ENCODE data around the gene USP48. TPM values are rescaled to one million over a fixed set of nuclear protein-coding genes. Genes with fewer than 3 reads are reported as not detected.
"Not testable (repeated sequence)": the region's sequence is repeated elsewhere in the genome, so short reads cannot be mapped to it uniquely, and the experiment has no call there.

The USP48 gene
- total and polyA plus RNA-seq, 2 donors, result 25.3 to 34.3 TPM

DNA sequence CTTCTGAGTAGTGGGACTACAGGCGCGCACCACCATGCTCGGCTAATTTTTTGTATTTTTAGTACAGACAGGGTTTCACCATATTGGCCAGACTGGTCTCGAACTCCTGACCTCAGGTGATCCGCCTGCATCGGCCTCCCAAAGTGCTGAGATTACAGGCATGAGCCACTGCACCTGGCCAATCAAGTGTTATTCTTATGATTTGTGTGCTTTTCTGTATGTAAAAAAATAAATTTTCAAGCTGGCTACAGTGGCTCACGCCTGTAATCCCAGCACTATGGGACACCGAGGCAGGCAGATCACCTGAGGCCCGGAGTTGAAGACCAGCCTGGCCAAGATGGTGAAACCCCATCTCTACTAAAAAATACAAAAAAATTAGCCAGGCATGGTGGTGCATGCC is 12.3 kb downstream of the USP48 start:
- not testable (repeated sequence) for H3K27ac ChIP-seq (ENCODE audit: low read depth in 1 of 2, low read length in 1 of 2); DNase-seq (ENCODE audit: low read depth in 6 of 9, low spot score in 9 of 9); H3K27me3 ChIP-seq (ENCODE audit: control insufficient read depth in 2 of 2, insufficient read depth in 1 of 2, low read length in 1 of 2); H3K4me3 ChIP-seq (ENCODE audit: low read length in 2 of 2); H3K9me3 ChIP-seq (ENCODE audit: control insufficient read depth in 2 of 2, insufficient read depth in 1 of 2, low read length in 1 of 2); H3K36me3 ChIP-seq (ENCODE audit: control insufficient read depth in 2 of 2, insufficient read depth in 2 of 2, low read length in 1 of 2); H3K4me1 ChIP-seq (ENCODE audit: control insufficient read depth in 2 of 2, insufficient read depth in 2 of 2, low read length in 2 of 2)
- over 99% methylated on average over 9 of the region's 9 CpGs for WGBS

DNA sequence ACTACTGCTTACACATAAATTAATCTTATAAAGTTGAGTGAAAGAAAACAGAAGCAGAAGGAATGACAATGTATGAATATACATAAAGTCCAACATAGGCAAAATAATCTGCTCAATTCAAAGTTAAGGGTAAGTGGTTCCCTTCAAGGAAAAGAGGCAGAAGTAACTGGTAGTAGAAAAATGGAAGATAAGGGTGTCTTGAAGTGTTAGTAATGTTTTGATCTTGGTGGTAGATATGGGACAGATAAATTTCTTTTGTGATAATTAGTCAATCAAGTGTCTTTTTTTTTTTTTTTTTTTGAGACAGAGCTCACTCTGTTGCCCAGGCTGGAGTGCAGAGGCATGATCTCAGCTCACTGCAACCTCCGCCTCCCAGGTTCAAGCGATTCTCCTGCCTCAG is 12.7 kb downstream of the USP48 start:
- H3K27ac ChIP-seq (ENCODE audit: low read depth in 1 of 2, low read length in 1 of 2), result no peak overlapping the region
- no peaks in the 10 kb centered on the region for H3K9me3 ChIP-seq (ENCODE audit: control insufficient read depth in 2 of 2, insufficient read depth in 1 of 2, low read length in 1 of 2)
- WGBS, result 99% methylated on average over 2 of the region's 2 CpGs
- no peak for DNase-seq (ENCODE audit: low read depth in 6 of 9, low spot score in 9 of 9)
- H3K36me3 ChIP-seq (ENCODE audit: control insufficient read depth in 2 of 2, insufficient read depth in 2 of 2, low read length in 1 of 2), result peaks cover 0 to 7% of the 10 kb centered on the region in 2 donors
- no peaks in the 10 kb centered on the region for H3K27me3 ChIP-seq (ENCODE audit: control insufficient read depth in 2 of 2, insufficient read depth in 1 of 2, low read length in 1 of 2)
- H3K4me1 ChIP-seq (ENCODE audit: control insufficient read depth in 2 of 2, insufficient read depth in 2 of 2, low read length in 2 of 2), result no peaks in the 10 kb centered on the region
- H3K4me3 ChIP-seq (ENCODE audit: low read length in 2 of 2), result no peak overlapping the region

DNA sequence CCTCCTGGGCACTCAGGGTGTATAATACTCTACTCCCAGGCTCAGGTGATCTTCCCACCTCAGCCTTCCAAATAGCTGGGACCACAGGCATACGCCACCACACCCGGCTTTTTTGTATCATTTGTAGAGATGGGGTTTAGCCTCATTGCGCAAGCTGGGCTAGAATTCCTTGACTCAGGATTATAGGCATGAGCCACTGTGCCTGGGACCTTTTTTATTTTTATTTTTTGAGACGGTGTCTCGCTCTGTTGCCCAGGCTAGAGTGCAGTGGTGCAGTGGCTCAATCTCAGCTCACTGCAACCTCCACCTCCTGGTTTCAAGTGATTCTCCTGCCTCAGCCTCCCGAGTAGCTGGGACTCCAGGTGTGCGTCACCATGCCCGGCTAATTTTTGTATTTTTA is 15.8 kb downstream of the USP48 start:
- WGBS, result 97% methylated on average over 8 of the region's 8 CpGs
- not testable (repeated sequence) for H3K4me1 ChIP-seq (ENCODE audit: control insufficient read depth in 2 of 2, insufficient read depth in 2 of 2, low read length in 2 of 2); H3K27me3 ChIP-seq (ENCODE audit: control insufficient read depth in 2 of 2, insufficient read depth in 1 of 2, low read length in 1 of 2); H3K27ac ChIP-seq (ENCODE audit: low read depth in 1 of 2, low read length in 1 of 2); H3K36me3 ChIP-seq (ENCODE audit: control insufficient read depth in 2 of 2, insufficient read depth in 2 of 2, low read length in 1 of 2); H3K4me3 ChIP-seq (ENCODE audit: low read length in 2 of 2); H3K9me3 ChIP-seq (ENCODE audit: control insufficient read depth in 2 of 2, insufficient read depth in 1 of 2, low read length in 1 of 2); DNase-seq (ENCODE audit: low read depth in 6 of 9, low spot score in 9 of 9)

DNA sequence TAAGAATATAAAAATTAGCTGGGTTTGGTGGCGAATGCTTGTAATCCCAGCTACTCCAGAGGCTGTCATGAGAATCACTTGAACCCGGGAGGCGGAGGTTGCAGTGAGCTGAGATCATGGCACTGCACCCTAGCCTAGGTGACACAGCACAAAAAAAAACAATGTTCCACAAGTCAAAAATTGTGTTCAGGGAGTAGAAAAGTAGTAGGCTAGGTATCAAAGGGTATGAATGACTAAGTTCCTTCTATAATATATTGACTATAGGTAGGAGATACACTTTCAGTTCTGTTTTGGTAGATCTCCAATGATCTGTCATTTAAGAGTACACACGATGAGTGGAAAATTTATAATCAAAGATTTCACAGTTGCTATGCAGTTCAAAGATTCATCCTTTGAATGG is 16.7 kb downstream of the USP48 start:
- Histone ChIP-seq H3K4me1 (ENCODE audit: control insufficient read depth in 2 of 2, insufficient read depth in 2 of 2, low read length in 2 of 2) (no peaks in the 10 kb centered on the region), H3K9me3 (ENCODE audit: control insufficient read depth in 2 of 2, insufficient read depth in 1 of 2, low read length in 1 of 2) (no peaks in the 10 kb centered on the region), H3K27me3 (ENCODE audit: control insufficient read depth in 2 of 2, insufficient read depth in 1 of 2, low read length in 1 of 2) (no peaks in the 10 kb centered on the region), H3K4me3 (ENCODE audit: low read length in 2 of 2) (no peak overlapping the region), H3K27ac (ENCODE audit: low read depth in 1 of 2, low read length in 1 of 2) (no peak overlapping the region), H3K36me3 (ENCODE audit: control insufficient read depth in 2 of 2, insufficient read depth in 2 of 2, low read length in 1 of 2) (peaks cover 0 to 7% of the 10 kb centered on the region in 2 donors)
- 96% methylated on average over 4 of the region's 4 CpGs for WGBS
- DNase-seq (ENCODE audit: low read depth in 6 of 9, low spot score in 9 of 9), result no peak

DNA sequence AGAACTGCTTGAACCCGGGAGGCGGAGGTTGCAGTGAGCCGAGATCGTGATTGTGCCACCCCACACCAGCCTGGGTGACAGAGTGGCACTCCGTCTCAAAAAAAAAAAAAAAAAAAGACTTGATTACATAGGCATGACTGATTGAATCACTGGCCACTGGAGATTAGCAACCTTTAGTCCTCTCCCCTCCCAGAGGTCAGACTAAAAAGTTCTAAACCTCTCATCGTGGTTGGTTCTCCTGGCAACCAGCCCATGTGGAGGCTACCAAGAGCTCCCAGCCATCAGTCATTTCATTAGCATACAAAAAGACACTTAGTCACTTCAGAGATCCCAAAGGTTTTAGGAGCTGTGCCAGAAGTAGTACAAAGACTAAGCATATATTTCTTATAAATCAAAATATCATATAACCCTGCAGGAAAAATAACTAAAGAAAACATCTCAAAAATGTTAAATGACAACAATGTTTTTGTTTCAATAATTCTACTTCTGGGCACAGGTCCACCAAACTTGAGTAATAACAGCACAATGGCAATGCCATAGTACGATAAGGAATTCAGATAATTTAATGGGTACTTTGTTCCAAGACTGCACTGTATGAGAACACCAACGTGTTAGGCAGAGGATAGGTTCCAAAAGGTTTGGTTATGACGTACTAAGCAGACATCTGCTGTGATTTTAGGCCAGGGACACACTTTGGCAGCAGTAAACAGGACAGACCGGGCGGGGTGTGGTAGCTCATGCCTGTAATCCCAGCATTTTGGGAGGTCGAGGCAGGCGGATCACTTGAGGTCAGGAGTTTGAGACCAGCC is 18.1 kb downstream of the USP48 start:
- no peaks in the 10 kb centered on the region for H3K27me3 ChIP-seq (ENCODE audit: control insufficient read depth in 2 of 2, insufficient read depth in 1 of 2, low read length in 1 of 2)
- WGBS, result 90% methylated on average over 13 of the region's 13 CpGs
- peaks cover 0 to 7% of the 10 kb centered on the region in 2 donors for H3K36me3 ChIP-seq (ENCODE audit: control insufficient read depth in 2 of 2, insufficient read depth in 2 of 2, low read length in 1 of 2)
- no peaks in the 10 kb centered on the region for H3K9me3 ChIP-seq (ENCODE audit: control insufficient read depth in 2 of 2, insufficient read depth in 1 of 2, low read length in 1 of 2)
- no peak for DNase-seq (ENCODE audit: low read depth in 6 of 9, low spot score in 9 of 9)
- no peak overlapping the region for H3K4me3 ChIP-seq (ENCODE audit: low read length in 2 of 2)
- H3K27ac ChIP-seq (ENCODE audit: low read depth in 1 of 2, low read length in 1 of 2), result no peak overlapping the region
- H3K4me1 ChIP-seq (ENCODE audit: control insufficient read depth in 2 of 2, insufficient read depth in 2 of 2, low read length in 2 of 2), result no peaks in the 10 kb centered on the region

DNA sequence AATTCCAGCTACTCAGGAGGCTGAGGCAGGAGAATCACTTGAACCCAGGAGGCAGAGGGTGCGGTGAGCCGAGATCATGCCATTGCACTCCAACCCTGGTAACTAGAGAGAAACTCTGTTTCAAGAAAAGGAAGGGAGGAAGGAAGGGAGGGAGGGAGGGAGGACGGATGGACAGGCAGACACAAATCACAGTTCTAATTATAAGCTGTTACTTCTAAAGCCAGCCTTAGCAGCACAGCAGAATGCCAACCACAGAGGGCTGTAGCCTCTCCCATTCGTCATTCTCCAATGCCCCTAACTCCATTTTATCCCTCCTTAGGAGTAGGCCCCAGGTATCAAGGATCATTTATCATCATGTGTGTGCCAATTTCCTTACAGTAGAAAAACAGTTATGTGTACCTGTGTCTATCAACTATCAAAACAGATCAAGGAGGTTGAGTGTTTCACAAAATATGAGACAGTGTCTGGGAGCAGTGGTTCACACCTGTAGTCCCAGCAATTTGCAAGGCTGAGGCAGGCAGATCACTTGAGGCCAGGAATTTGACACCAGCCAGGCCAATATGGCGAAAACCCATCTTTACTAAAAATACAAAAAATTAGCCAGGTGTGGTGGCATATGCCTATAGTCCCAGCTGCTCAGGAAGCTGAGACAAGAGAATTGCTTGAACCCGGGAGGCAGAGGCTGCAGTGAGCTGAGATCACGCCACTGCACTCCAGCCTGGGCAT is 19.1 kb downstream of the USP48 start:
- H3K27ac ChIP-seq (ENCODE audit: low read depth in 1 of 2, low read length in 1 of 2), result no peak overlapping the region
- H3K9me3 ChIP-seq (ENCODE audit: control insufficient read depth in 2 of 2, insufficient read depth in 1 of 2, low read length in 1 of 2), result no peaks in the 10 kb centered on the region
- H3K27me3 ChIP-seq (ENCODE audit: control insufficient read depth in 2 of 2, insufficient read depth in 1 of 2, low read length in 1 of 2), result no peaks in the 10 kb centered on the region
- DNase-seq (ENCODE audit: low read depth in 6 of 9, low spot score in 9 of 9), result no peak
- H3K4me1 ChIP-seq (ENCODE audit: control insufficient read depth in 2 of 2, insufficient read depth in 2 of 2, low read length in 2 of 2), result no peaks in the 10 kb centered on the region
- H3K36me3 ChIP-seq (ENCODE audit: control insufficient read depth in 2 of 2, insufficient read depth in 2 of 2, low read length in 1 of 2), result peaks cover 0 to 7% of the 10 kb centered on the region in 2 donors
- no peak overlapping the region for H3K4me3 ChIP-seq (ENCODE audit: low read length in 2 of 2)
- 74% methylated on average over 7 of the region's 7 CpGs for WGBS

DNA sequence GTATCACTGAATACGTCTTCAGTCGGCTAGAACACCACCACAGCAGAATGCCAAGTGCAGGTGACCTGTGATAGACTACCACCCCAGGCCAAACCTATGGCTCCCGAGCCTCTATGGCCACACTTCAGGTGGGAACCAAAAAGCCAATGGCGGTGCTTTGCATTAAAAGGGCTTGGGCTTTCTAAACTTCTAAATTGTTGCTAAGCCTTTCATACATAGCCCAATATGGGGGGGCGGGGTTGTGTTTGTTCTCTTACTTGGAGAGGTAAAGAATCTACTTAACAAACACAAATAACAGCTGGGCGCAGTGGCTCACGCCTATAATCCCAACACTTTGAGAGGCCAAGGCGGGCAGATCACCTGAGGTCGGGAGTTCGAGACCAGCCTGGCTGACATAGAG is 19.7 kb downstream of the USP48 start:
- no peak overlapping the region for H3K27ac ChIP-seq (ENCODE audit: low read depth in 1 of 2, low read length in 1 of 2)
- peaks cover 0 to 7% of the 10 kb centered on the region in 2 donors for H3K36me3 ChIP-seq (ENCODE audit: control insufficient read depth in 2 of 2, insufficient read depth in 2 of 2, low read length in 1 of 2)
- no peaks in the 10 kb centered on the region for H3K9me3 ChIP-seq (ENCODE audit: control insufficient read depth in 2 of 2, insufficient read depth in 1 of 2, low read length in 1 of 2)
- no peaks in the 10 kb centered on the region for H3K4me1 ChIP-seq (ENCODE audit: control insufficient read depth in 2 of 2, insufficient read depth in 2 of 2, low read length in 2 of 2)
- H3K4me3 ChIP-seq (ENCODE audit: low read length in 2 of 2), result no peak overlapping the region
- WGBS, result 97% methylated on average over 10 of the region's 10 CpGs
- H3K27me3 ChIP-seq (ENCODE audit: control insufficient read depth in 2 of 2, insufficient read depth in 1 of 2, low read length in 1 of 2), result no peaks in the 10 kb centered on the region
- no peak for DNase-seq (ENCODE audit: low read depth in 6 of 9, low spot score in 9 of 9)

DNA sequence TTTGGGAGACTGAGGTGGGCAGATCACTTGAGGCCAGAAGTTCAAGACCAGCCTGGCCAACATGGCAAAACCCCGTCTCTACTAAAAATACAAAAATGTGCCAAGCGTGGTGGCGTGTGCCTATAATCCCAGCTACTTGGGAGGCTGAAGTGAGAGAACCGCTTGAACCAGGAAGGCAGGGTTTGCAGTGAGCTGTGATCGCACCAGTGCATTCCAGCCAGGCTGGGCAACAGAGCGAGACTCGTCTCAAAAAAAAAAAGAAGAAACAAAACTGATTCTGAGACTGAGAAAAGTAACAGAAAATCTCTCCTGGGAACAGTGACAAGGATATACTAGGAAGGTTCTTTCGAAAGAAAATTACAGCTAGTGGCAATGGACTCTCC is 20.9 kb downstream of the USP48 start:
- H3K36me3 ChIP-seq (ENCODE audit: control insufficient read depth in 2 of 2, insufficient read depth in 2 of 2, low read length in 1 of 2), result peaks cover 0 to 7% of the 10 kb centered on the region in 2 donors
- H3K4me1 ChIP-seq (ENCODE audit: control insufficient read depth in 2 of 2, insufficient read depth in 2 of 2, low read length in 2 of 2), result no peaks in the 10 kb centered on the region
- no peak for DNase-seq (ENCODE audit: low read depth in 6 of 9, low spot score in 9 of 9)
- WGBS, result 95% methylated on average over 8 of the region's 8 CpGs
- H3K27ac ChIP-seq (ENCODE audit: low read depth in 1 of 2, low read length in 1 of 2), result no peak overlapping the region
- H3K9me3 ChIP-seq (ENCODE audit: control insufficient read depth in 2 of 2, insufficient read depth in 1 of 2, low read length in 1 of 2), result no peaks in the 10 kb centered on the region
- H3K27me3 ChIP-seq (ENCODE audit: control insufficient read depth in 2 of 2, insufficient read depth in 1 of 2, low read length in 1 of 2), result no peaks in the 10 kb centered on the region
- no peak overlapping the region for H3K4me3 ChIP-seq (ENCODE audit: low read length in 2 of 2)

DNA sequence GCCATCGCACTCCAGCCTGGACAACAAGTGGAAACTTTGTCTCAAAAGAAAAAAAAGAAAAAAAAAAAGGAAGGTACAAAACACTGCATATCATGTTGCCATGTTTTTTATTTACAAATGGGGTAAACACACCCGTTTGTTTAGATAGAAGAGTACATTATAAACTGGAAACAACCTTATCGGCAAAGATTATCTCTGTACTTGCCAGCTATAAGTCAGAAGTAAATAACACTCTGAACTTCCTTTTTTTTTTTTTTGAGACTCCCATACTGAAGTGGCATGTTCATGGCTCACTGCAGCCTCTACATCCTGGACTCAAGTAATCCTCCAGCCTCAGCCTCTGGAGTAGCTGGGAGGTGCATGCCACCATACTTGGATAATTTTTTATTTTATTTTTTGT is 21.9 kb downstream of the USP48 start:
- Histone ChIP-seq H3K4me3 (ENCODE audit: low read length in 2 of 2) (no peak overlapping the region), H3K27me3 (ENCODE audit: control insufficient read depth in 2 of 2, insufficient read depth in 1 of 2, low read length in 1 of 2) (no peaks in the 10 kb centered on the region), H3K36me3 (ENCODE audit: control insufficient read depth in 2 of 2, insufficient read depth in 2 of 2, low read length in 1 of 2) (peaks cover 5 to 13% of the 10 kb centered on the region in 2 donors), H3K9me3 (ENCODE audit: control insufficient read depth in 2 of 2, insufficient read depth in 1 of 2, low read length in 1 of 2) (no peaks in the 10 kb centered on the region), H3K27ac (ENCODE audit: low read depth in 1 of 2, low read length in 1 of 2) (no peak overlapping the region), H3K4me1 (ENCODE audit: control insufficient read depth in 2 of 2, insufficient read depth in 2 of 2, low read length in 2 of 2) (no peaks in the 10 kb centered on the region)
- WGBS, result 55% methylated on average over 3 of the region's 3 CpGs
- DNase-seq (ENCODE audit: low read depth in 6 of 9, low spot score in 9 of 9), result no peak
